ENCODE measurements around the gene CCDC85C. TPM values are rescaled to one million over a fixed set of nuclear protein-coding genes. Genes with fewer than 3 reads are reported as not detected.

The CCDC85C gene
- total and polyA plus RNA-seq, 4 experiments from 2014 or later: 0.36 to 14.4 (median 7.9) TPM

DNA sequence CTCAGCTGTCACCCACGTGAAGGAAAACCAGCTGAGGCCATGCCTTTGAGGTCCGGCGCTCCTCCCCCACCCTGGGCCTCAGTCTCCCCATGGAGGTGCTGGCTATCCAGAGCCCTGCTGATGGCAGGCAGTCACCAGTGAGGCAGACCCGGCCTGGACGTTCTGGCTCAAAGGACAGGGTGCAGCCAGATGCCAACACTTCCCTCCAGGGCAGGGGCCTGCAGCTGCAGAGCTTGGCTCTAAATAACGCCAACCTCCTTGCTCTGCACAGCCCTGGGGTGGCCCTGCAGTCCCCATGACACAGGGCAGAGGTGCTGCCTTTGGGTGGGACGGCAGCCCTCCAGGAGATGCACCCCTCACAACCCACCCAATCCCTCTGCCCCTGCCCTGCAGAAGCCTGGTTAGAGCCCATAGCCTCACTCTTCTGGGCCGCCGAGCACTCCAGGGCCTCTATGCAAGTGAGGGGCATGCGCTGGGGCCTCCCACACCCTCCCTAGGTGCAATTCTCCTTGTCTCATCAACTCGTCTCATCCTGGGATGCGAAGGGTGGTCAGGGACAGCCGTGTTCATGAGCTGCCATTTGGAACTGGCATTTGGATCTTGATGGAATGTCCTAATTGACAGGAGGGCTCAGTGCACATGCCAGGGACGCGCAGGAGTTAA, 30.4 kb downstream of the CCDC85C start:
- DNase-seq: no peak
- CTCF ChIA-PET (ENCODE audit: partially characterized antibody): no interaction called here

DNA sequence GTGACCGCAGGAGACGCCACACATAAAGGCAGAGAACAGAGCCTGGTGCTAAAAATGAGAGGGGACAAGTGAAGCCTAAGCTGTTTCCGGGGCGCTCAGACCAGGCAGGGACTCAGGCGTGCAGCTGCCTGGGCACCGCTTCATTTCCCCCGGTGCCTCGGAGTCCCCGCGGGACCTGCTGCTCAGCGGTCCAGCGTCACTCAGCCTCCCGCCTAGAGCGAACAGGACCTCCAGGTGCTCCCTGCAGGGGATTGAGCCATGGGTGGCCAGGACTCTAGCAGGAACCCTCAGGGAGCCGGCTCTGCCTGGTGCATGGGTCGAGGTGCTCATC, 31.0 kb downstream of the CCDC85C start:
- no peak overlapping the region for H3K4me3 ChIP-seq (ENCODE audit: low read length in 2 of 2)
- Mint-ChIP-seq H3K27me3 (no peaks in the 10 kb centered on the region), H3K4me3 (no peak overlapping the region), H3K27ac (no peak overlapping the region), H3K36me3 (no peaks in the 10 kb centered on the region), H3K9me3 (no peaks in the 10 kb centered on the region), H3K4me1 (peaks cover 4 to 16% (median 12%) of the 10 kb centered on the region in 4 donors)
- H3K4me1 ChIP-seq (ENCODE audit: insufficient read depth, low read length): no peaks in the 10 kb centered on the region
- intact Hi-C loops (cut with micrococcal nuclease): no loop called here
- DNase-seq: no peak
- no peaks in the 10 kb centered on the region for H3K36me3 ChIP-seq (ENCODE audit: insufficient read depth, low read length)
- no peak overlapping the region for H3K27ac ChIP-seq (ENCODE audit: low read depth, low read length)
- ChIA-PET CTCF (ENCODE audit: partially characterized antibody) (no interaction called here), POLR2A (ENCODE audit: partially characterized antibody) (no interaction called here)
- H3K9me3 ChIP-seq (ENCODE audit: control insufficient read depth in 1 of 2, low read length in 2 of 2): no peaks in the 10 kb centered on the region
- H3K27me3 ChIP-seq (ENCODE audit: insufficient read depth, low read length): no peaks in the 10 kb centered on the region

More for the DNA sequence above, 30.4 kb downstream of the CCDC85C start:
- POLR2A ChIA-PET (ENCODE audit: partially characterized antibody): interaction anchor here (0.8 kb wide), 1 partner anchor 30 kb away, joined by 3 read pairs; the partner anchor contains the start of gene CCDC85C
- H3K9me3 ChIP-seq (ENCODE audit: control insufficient read depth in 1 of 2, low read length in 2 of 2): no peaks in the 10 kb centered on the region
- Mint-ChIP-seq H3K4me3 (no peak overlapping the region), H3K36me3 (no peaks in the 10 kb centered on the region), H3K27ac (no peak overlapping the region), H3K4me1 (peaks cover 4 to 18% (median 15%) of the 10 kb centered on the region in 4 donors), H3K9me3 (no peaks in the 10 kb centered on the region), H3K27me3 (no peaks in the 10 kb centered on the region)
- no peaks in the 10 kb centered on the region for H3K27me3 ChIP-seq (ENCODE audit: insufficient read depth, low read length)
- no peaks in the 10 kb centered on the region for H3K4me1 ChIP-seq (ENCODE audit: insufficient read depth, low read length)
- intact Hi-C loops (cut with micrococcal nuclease): no loop called here
- H3K4me3 ChIP-seq (ENCODE audit: low read length in 2 of 2): no peak overlapping the region
- no peaks in the 10 kb centered on the region for H3K36me3 ChIP-seq (ENCODE audit: insufficient read depth, low read length)
- no peak overlapping the region for H3K27ac ChIP-seq (ENCODE audit: low read depth, low read length)

DNA sequence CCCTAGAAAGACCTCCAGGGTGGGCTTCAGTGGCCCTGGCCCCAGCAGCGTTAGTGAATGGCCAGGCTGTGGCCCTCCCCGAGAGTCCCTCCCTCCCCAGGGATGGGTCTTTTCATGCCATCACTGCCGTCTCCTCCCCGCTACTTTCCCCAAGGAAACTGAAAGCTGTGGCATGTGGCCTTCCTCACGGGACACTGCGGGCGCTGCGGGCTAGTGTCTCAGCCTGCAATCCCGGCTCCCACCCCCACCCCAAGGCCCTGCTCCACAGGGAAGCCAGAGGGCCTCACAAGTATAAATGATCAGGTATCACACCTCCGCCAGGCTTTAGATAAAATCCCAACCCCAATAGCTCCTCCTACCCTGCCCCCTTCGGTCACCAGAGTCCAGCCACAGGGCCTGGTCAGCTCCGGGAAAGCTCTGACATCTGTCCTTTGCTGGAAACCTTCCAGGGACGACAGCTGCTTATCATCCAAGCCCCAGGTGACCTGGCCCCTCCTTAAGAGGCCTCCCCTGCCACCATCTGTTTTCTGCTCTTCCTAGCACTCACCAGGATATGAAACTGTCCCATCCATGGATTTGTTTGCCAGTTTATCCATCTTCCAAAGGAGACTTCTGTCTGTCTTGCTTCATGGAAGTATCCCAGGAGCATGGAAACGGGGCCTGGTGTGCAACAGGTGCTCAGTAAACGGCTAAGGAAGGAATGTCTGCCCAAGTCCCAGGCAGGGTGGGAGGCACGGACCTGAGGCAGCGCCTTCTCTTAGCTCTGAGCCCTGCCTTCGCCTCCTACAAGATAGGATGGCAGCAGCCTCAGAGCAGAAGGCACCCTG, 31.6 kb downstream of the CCDC85C start:
- Mint-ChIP-seq H3K27ac (peak overlapping the region in 1 of 7 donors; percentile 60), H3K4me3 (no peak overlapping the region), H3K27me3 (no peaks in the 10 kb centered on the region), H3K9me3 (no peaks in the 10 kb centered on the region), H3K4me1 (peaks cover 1 to 16% (median 10%) of the 10 kb centered on the region in 4 donors), H3K36me3 (no peaks in the 10 kb centered on the region)
- Histone ChIP-seq H3K36me3 (ENCODE audit: insufficient read depth, low read length) (no peaks in the 10 kb centered on the region), H3K4me1 (ENCODE audit: insufficient read depth, low read length) (no peaks in the 10 kb centered on the region), H3K27ac (ENCODE audit: low read depth, low read length) (no peak overlapping the region), H3K27me3 (ENCODE audit: insufficient read depth, low read length) (no peaks in the 10 kb centered on the region), H3K9me3 (ENCODE audit: control insufficient read depth in 1 of 2, low read length in 2 of 2) (no peaks in the 10 kb centered on the region), H3K4me3 (ENCODE audit: low read length in 2 of 2) (no peak overlapping the region)
- ChIA-PET POLR2A (ENCODE audit: partially characterized antibody) (no interaction called here), CTCF (ENCODE audit: partially characterized antibody) (no interaction called here)
- intact Hi-C loops (cut with micrococcal nuclease): no loop called here
- no peak for DNase-seq

DNA sequence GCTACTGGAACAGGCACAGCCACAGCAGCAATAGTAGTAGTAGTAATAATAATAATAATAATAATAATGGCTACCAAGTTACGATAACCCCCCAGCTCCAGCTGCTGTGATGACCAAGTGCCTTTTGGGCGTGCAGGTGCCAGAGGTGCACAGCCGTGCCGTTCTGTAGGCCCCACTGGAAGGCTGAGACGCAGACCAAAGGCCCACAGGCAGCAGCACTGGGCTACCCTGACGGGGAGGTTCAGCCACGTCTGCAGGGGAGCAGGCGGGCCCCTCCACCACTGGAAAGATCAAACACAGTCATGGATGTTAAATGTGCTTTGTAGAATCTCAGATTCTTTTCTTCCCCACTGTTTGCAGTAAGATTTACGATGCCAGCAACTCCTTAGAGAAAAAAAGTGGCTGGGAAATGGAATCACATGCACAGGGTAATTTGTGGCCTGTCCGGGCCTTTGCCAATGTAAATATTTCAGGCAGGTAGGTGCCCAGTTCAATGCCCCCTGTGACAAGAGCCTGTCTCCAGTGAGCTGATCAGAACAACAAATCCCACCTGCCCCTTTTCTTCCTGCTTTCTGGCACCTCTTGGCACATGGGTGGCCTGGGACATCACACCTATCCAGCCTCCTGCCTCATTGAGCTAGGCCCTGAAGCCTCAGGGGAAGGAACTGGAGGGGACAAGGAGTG, 32.6 kb downstream of the CCDC85C start:
- H3K9me3 Mint-ChIP-seq: no peaks in the 10 kb centered on the region

DNA sequence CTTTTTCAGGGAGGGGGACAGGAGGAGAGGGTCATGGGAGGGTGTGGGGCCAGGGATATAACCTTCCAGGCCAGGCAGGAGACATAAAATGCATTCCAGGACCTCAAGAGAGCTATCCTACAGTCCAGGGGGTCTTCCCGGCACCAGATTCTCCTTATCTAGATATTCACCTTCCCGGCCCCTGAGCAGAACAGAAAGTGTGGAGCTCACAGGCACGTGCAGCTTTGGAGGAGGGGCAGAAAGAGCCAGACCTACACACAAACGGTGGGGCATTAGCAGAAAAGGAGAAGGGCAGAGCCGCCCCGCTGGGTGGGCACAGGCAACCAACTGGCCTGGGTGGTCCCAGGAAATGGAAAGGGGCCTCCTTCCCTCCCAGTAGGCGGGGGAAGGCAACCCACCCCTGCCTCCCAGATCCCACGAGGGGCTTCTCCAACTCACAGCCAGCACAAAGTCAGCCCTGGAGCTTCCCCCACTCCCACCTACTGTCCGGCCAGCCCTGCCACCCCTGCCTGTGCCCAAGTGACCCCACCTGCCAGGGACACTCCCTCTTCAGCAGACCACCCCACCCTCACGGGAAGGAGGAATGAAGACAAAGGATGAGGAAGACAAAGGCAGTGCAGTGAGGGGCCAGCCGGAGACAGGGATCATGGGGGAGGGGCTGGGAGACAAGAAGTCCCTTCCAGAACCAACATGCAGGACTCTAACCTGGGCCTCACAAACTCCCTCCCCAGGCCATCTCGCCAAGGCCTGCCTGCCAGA, 33.3 kb downstream of the CCDC85C start:
- Histone ChIP-seq H3K9me3 (ENCODE audit: control insufficient read depth in 1 of 2, low read length in 2 of 2) (no peaks in the 10 kb centered on the region), H3K27me3 (ENCODE audit: insufficient read depth, low read length) (no peaks in the 10 kb centered on the region), H3K4me1 (ENCODE audit: insufficient read depth, low read length) (no peaks in the 10 kb centered on the region), H3K4me3 (ENCODE audit: low read length in 2 of 2) (no peak overlapping the region), H3K27ac (ENCODE audit: low read depth, low read length) (no peak overlapping the region), H3K36me3 (ENCODE audit: insufficient read depth, low read length) (no peaks in the 10 kb centered on the region)
- no peaks in the 10 kb centered on the region for H3K36me3 Mint-ChIP-seq
- H3K9me3 Mint-ChIP-seq: no peaks in the 10 kb centered on the region
- no peak overlapping the region for H3K27ac Mint-ChIP-seq
- H3K4me1 Mint-ChIP-seq: peaks cover 2 to 17% (median 10%) of the 10 kb centered on the region in 4 donors
- ChIA-PET POLR2A (ENCODE audit: partially characterized antibody) (no interaction called here), CTCF (ENCODE audit: partially characterized antibody) (no interaction called here)
- no peak for DNase-seq
- no peak overlapping the region for H3K4me3 Mint-ChIP-seq
- intact Hi-C loops (cut with micrococcal nuclease): no loop called here
- no peaks in the 10 kb centered on the region for H3K27me3 Mint-ChIP-seq

More for the DNA sequence above, 32.6 kb downstream of the CCDC85C start:
- DNase-seq: no peak
- intact Hi-C loops (cut with micrococcal nuclease): no loop called here
- Histone ChIP-seq H3K36me3 (ENCODE audit: insufficient read depth, low read length) (no peaks in the 10 kb centered on the region), H3K4me3 (ENCODE audit: low read length in 2 of 2) (no peak overlapping the region), H3K4me1 (ENCODE audit: insufficient read depth, low read length) (no peaks in the 10 kb centered on the region), H3K27ac (ENCODE audit: low read depth, low read length) (no peak overlapping the region), H3K9me3 (ENCODE audit: control insufficient read depth in 1 of 2, low read length in 2 of 2) (no peaks in the 10 kb centered on the region), H3K27me3 (ENCODE audit: insufficient read depth, low read length) (no peaks in the 10 kb centered on the region)
- Mint-ChIP-seq H3K4me1 (peaks cover 3 to 22% (median 11%) of the 10 kb centered on the region in 4 donors), H3K36me3 (no peaks in the 10 kb centered on the region), H3K27ac (no peak overlapping the region), H3K27me3 (no peaks in the 10 kb centered on the region), H3K4me3 (no peak overlapping the region)
- ChIA-PET CTCF (ENCODE audit: partially characterized antibody) (no interaction called here), POLR2A (ENCODE audit: partially characterized antibody) (no interaction called here)

DNA sequence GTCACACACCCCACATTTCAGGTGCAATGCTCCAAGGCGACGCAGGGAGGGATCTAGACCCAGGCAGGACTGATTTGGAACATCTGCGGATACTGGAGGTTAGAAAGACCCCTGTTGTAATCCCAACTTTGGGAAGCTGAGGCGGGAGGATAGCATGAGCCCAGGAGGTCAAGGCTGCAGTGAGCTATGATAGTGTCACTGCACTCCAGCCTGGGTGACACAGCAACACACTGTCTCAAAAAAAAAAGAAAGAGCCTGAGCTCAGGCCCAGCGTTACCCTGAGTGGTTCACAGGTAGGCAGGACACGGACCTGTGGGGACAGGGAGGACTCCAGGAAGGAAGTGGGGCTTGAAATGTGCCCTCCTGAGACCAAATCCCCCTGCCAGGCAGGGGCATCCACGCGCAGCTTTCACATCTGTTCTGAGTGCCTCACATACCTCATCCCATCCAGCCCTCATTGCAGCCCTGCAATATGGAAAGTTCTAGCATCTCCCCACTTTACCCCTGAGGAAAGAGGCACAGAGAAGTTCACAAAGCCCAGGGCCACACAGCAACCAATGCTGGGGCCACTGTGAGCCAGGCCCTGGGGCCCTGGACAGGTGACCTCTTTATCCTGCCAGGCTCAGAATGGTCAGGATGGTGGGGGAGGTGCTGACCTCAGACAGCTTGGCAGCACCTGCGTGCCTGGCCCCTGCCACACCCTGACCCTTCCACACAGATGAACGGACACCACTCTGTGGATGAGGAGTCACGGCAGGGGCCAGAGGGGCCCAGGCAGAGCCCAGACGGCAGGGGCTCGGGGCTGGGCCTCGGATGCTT, 34.1 kb downstream of the CCDC85C start:
- no peak overlapping the region for H3K4me3 ChIP-seq (ENCODE audit: low read length in 2 of 2)
- Mint-ChIP-seq H3K9me3 (no peaks in the 10 kb centered on the region), H3K27me3 (no peaks in the 10 kb centered on the region), H3K36me3 (no peaks in the 10 kb centered on the region), H3K4me1 (peaks cover 2 to 17% (median 11%) of the 10 kb centered on the region in 4 donors), H3K27ac (peak overlapping the region in 2 of 7 donors; percentile 46 to 52), H3K4me3 (no peak overlapping the region)
- DNase-seq: no peak
- no peaks in the 10 kb centered on the region for H3K36me3 ChIP-seq (ENCODE audit: insufficient read depth, low read length)
- ChIA-PET POLR2A (ENCODE audit: partially characterized antibody) (no interaction called here), CTCF (ENCODE audit: partially characterized antibody) (no interaction called here)
- H3K27me3 ChIP-seq (ENCODE audit: insufficient read depth, low read length): no peaks in the 10 kb centered on the region
- H3K4me1 ChIP-seq (ENCODE audit: insufficient read depth, low read length): no peaks in the 10 kb centered on the region
- H3K9me3 ChIP-seq (ENCODE audit: control insufficient read depth in 1 of 2, low read length in 2 of 2): no peaks in the 10 kb centered on the region
- H3K27ac ChIP-seq (ENCODE audit: low read depth, low read length): no peak overlapping the region
- intact Hi-C loops (cut with micrococcal nuclease): no loop called here
